ENCODE measurements around the gene CD14.
"Not testable (repeated sequence)": the region's sequence is repeated elsewhere in the genome, so short reads cannot be mapped to it uniquely, and the experiment has no call there.

Gene CD14

GRCh38 chr5:140628711-140629110, 4.3 kb downstream of the CD14 start:
- H3K36me3 ChIP-seq (ENCODE audit: control insufficient read depth, insufficient read depth, low read length) = no peaks in the 10 kb centered on the region
- H3K4me3 ChIP-seq (replicated peaks; ENCODE audit: low read depth, low read length) = no peak overlapping the region
- no peaks in the 10 kb centered on the region; the same call in 1 of the 2 replicates for H3K27me3 ChIP-seq (replicated peaks; ENCODE audit: control insufficient read depth, insufficient read depth, low read length)
- TF ChIP-seq, protein P1, sequence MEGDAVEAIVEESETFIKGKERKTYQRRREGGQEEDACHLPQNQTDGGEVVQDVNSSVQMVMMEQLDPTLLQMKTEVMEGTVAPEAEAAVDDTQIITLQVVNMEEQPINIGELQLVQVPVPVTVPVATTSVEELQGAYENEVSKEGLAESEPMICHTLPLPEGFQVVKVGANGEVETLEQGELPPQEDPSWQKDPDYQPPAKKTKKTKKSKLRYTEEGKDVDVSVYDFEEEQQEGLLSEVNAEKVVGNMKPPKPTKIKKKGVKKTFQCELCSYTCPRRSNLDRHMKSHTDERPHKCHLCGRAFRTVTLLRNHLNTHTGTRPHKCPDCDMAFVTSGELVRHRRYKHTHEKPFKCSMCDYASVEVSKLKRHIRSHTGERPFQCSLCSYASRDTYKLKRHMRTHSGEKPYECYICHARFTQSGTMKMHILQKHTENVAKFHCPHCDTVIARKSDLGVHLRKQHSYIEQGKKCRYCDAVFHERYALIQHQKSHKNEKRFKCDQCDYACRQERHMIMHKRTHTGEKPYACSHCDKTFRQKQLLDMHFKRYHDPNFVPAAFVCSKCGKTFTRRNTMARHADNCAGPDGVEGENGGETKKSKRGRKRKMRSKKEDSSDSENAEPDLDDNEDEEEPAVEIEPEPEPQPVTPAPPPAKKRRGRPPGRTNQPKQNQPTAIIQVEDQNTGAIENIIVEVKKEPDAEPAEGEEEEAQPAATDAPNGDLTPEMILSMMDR (IDR thresholded peaks at IDR 0.05; ENCODE audit: insufficient read depth, low read length, poor library complexity, severe bottlenecking) = no peak
- DNase-seq (ENCODE audit: extremely low read depth, insufficient read length) = no peak

DNA sequence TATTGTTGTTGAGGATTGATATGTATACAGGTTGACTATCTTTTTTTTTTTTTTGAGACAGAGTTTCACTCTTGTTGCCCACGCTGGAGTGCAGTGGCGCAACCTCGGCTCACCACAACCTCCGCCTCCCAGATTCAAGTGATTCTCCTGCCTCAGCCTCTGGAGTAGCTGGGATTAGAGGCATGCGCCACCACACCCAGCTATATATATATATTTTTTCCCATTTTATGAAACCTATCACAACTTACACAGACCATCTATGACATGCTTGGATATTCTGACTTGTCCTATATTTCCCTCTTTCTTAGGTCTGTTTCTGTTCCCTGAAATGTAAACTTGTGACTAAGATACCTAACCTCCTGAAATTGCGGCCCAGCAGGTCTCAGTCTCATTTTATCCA, 5.0 kb downstream of the CD14 start:
- no peak for DNase-seq (ENCODE audit: extremely low read depth, insufficient read length)
- Histone ChIP-seq H3K36me3 (ENCODE audit: control insufficient read depth, insufficient read depth, low read length) (no peaks in the 10 kb centered on the region), H3K4me3 (replicated peaks; ENCODE audit: low read depth, low read length) (no peak overlapping the region), H3K27me3 (replicated peaks; ENCODE audit: control insufficient read depth, insufficient read depth, low read length) (no peaks in the 10 kb centered on the region; the same call in 1 of the 2 replicates)
- TF ChIP-seq, protein P1 (IDR thresholded peaks at IDR 0.05; ENCODE audit: insufficient read depth, low read length, poor library complexity, severe bottlenecking) = no peak

- not testable (repeated sequence) for DNase-seq (ENCODE audit: extremely low read depth, insufficient read length); H3K36me3 ChIP-seq (ENCODE audit: control insufficient read depth, insufficient read depth, low read length); H3K27me3 ChIP-seq (replicated peaks; ENCODE audit: control insufficient read depth, insufficient read depth, low read length); H3K4me3 ChIP-seq (replicated peaks; ENCODE audit: low read depth, low read length)
These were observed 8.1 kb downstream of the CD14 start for GRCh38 chr5:140624886-140625285.

DNA sequence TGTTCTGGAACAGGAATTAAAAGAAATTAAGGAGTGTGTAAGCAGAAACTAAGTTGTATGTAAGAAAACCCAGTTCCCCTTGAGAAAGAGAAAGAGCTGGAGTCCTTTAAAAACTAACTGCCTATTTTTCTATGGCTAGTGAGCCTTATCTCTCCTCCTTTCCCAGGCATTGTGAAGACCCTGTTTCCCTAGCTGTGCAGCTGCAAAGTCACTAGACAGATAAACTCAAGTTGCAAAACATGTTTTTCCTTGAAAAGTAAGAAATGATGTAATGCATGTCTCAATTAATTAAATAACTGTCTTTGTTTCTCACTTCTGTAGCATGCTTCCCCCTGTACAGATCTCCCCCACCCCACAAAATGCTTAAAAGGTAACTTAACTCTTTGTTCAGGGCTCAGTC, 9.9 kb downstream of the CD14 start:
- not testable (repeated sequence) for H3K36me3 ChIP-seq (ENCODE audit: control insufficient read depth, insufficient read depth, low read length); DNase-seq (ENCODE audit: extremely low read depth, insufficient read length); H3K27me3 ChIP-seq (replicated peaks; ENCODE audit: control insufficient read depth, insufficient read depth, low read length); H3K4me3 ChIP-seq (replicated peaks; ENCODE audit: low read depth, low read length)

- H3K36me3 ChIP-seq (ENCODE audit: control insufficient read depth, insufficient read depth, low read length) = no peaks in the 10 kb centered on the region
- H3K4me3 ChIP-seq (replicated peaks; ENCODE audit: low read depth, low read length) = no peak overlapping the region
- TF ChIP-seq, protein P1 (IDR thresholded peaks at IDR 0.05; ENCODE audit: insufficient read depth, low read length, poor library complexity, severe bottlenecking) = no peak
- no peaks in the 10 kb centered on the region for H3K27me3 ChIP-seq (replicated peaks; ENCODE audit: control insufficient read depth, insufficient read depth, low read length)
- DNase-seq (ENCODE audit: extremely low read depth, insufficient read length) = no peak
These were observed 10.7 kb downstream of the CD14 start for GRCh38 chr5:140622301-140622700.

- Histone ChIP-seq H3K4me3 (replicated peaks; ENCODE audit: low read depth, low read length) (no peak overlapping the region), H3K36me3 (ENCODE audit: control insufficient read depth, insufficient read depth, low read length) (no peaks in the 10 kb centered on the region), H3K27me3 (replicated peaks; ENCODE audit: control insufficient read depth, insufficient read depth, low read length) (no peaks in the 10 kb centered on the region)
- TF ChIP-seq, protein P1 (IDR thresholded peaks at IDR 0.05; ENCODE audit: insufficient read depth, low read length, poor library complexity, severe bottlenecking) = no peak
- DNase-seq (ENCODE audit: extremely low read depth, insufficient read length) = no peak
These were observed 21.9 kb downstream of the CD14 start for GRCh38 chr5:140611020-140611521.

GRCh38 chr5:140609126-140609525, 23.8 kb downstream of the CD14 start:
- Histone ChIP-seq H3K27me3 (replicated peaks; ENCODE audit: control insufficient read depth, insufficient read depth, low read length) (no peaks in the 10 kb centered on the region), H3K4me3 (replicated peaks; ENCODE audit: low read depth, low read length) (no peak overlapping the region), H3K36me3 (ENCODE audit: control insufficient read depth, insufficient read depth, low read length) (no peaks in the 10 kb centered on the region)
- TF ChIP-seq, protein P1 (IDR thresholded peaks at IDR 0.05; ENCODE audit: insufficient read depth, low read length, poor library complexity, severe bottlenecking) = no peak
- no peak for DNase-seq (ENCODE audit: extremely low read depth, insufficient read length)

Measured in GM06990 (cell line).